IPS-NIHi7 (cell line): ENCODE measurements around the gene SGO1.
"Not testable (repeated sequence)": the region's sequence is repeated elsewhere in the genome, so short reads cannot be mapped to it uniquely, and the experiment has no call there.

Experiments used
- DNase-seq: peaks from one replicate; pipeline ENCODE4 v3.0.0; 2012; ENCODE audit warnings: mixed read lengths; ENCODE audit errors: extremely low spot score

SGO1 gene

GRCh38 chr3:20185679-20186599, at the start of gene SGO1:
TSS of gene SGO1 (minus strand) at chr3:20186206. CDS start at chr3:20184027, 2,179 bp downstream.
- DNase-seq: peak; percentile 98

GRCh38 chr3:20235796-20236195, 49.8 kb upstream of the SGO1 start:
- DNase-seq: no peak

DNA sequence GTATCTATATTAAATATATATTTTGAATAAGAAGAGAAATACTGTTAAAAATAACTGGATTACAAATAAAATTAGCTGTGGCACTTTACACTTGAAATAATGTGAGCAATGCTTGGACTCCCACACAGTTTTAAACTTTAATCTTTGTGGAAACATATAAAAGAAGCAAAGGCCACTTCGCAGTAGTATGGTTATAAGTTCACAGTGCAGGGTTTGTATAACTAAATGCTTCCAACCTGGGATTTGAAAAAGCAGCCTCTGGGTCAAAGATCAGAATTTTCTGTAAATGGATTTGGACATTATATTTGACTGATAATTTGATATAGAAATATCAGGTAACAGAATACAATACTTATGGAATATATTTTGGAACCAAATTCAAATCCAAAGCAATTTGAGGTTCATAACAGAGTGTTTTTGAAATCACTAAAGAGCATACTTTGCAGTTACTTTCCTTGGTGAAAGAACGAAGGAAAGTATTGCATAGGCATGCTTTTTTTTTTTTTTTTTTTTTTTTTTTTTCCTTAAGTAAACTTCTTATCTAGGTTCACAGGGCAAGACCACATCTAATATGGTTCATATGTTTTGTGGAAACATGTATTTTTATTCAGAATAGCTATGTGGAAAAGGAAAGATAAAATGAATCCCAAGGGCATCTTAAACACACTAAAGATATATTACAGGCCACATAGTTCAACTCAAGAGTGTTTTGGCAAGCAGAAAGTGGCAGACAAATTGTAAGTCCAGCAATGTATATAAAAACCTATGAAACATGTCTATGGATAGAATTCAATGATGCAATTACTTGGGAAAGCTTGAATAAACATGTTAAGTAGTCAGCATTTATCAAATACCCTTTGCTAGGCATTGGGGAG, 47.1 kb upstream of the SGO1 start:
- no peak for DNase-seq

DNA sequence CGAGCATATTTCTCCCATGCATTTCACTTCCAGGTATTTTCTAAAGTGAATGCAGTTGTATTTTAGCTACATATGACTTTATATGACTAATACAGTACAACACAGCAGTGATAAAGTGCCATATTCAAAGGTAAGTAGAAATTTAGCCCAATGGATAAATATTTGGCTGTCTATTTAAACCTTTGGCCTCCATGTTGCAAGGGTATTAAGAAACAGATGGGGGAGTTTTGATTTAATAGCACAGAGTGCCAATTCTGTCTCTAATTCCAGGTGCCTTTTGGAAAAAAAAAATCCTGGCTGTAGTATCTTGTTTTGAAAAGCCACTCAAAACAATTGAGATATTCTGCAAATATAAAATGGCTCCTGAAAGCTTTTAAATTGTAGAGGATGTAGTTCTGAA, 44.9 kb upstream of the SGO1 start:
- DNase-seq: no peak

- DNase-seq: peak; percentile 22
Measured at GRCh38 chr3:20225769-20226168, 39.8 kb upstream of the SGO1 start.

DNA sequence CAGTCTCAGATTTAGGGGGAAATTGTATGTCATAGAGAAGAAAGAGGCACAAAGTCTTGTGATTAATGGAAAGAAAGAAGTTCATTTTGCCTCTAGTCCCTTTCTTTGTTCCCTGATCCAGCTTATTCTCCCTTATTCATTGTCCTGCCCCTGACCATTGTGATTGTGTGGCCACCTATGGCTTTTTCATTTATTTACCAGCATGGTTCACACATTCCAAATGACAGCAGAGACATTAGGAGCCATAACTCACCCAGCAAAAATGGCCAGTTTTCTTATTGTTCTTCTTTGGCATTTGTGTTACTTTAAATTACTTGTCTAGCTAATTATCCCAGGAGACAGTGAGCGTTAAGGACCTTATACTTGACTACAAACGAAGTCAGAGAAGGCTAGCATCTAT, 36.3 kb upstream of the SGO1 start:
- no peak for DNase-seq

GRCh38 chr3:20218215-20218614, 32.2 kb upstream of the SGO1 start:
- no peak for DNase-seq

DNA sequence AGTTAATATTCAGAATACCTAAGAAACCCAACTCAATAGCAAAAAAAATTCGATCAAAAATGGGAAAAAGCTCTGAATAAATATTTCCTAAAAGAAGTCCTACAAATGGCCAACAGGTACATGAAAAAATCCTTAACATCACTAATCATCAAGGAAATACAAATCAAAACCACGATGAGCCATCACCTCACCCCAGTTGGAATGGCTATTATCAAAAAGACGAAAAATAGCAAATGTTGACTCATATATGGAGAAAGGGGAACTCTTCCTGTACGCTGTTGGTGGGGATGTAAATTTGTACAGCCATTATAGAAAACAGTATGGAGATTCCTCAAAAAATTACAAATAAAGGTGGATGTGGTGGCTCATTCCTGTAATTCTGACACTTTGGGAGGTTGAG, 29.6 kb upstream of the SGO1 start:
- DNase-seq: no peak

- DNase-seq: not testable (repeated sequence)
Measured at GRCh38 chr3:20213491-20213890, 27.5 kb upstream of the SGO1 start.

GRCh38 chr3:20207945-20208344, 21.9 kb upstream of the SGO1 start:
- not testable (repeated sequence) for DNase-seq

- not testable (repeated sequence) for DNase-seq
Measured at GRCh38 chr3:20205898-20206297, 19.9 kb upstream of the SGO1 start.

DNA sequence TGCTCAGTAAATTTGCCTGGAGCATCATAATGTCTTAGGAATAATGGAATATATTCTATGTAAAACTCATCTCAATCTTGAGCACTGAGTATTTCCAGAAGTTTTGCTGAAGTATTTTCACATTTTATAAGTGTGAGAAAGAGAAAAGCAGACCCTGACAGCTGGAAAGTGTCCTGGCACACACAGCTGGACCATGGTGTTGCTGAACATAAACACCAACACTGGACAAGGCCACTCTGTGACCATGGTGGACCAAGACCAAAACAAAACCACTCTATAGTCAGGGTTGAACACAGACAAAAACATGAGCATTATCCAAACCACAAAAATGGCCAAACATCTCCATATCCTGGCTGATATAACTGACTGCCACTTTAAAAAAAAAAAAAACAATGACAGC, 15.1 kb upstream of the SGO1 start:
- DNase-seq: no peak

DNA sequence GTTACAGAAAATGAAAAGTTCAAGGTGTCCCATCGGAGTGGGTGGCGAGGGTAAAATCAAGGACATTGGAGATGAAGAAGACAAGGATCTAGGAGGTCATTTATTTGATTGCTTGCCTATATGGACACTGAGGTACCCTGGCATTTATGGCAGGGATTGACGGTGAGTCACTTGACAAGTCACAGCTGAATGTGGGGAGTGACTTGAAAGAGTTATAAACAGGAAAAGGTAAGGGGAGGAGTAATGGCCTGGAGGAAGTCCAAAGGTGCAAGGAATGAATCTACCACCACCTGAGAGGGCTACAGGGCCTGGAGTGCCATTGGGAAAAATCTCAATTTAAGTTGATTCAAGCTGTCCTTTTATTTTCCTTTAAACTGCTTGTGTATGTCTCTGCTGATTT, 11.8 kb upstream of the SGO1 start:
- DNase-seq: no peak

- DNase-seq: no peak
Measured at GRCh38 chr3:20194793-20195460, 8.9 kb upstream of the SGO1 start.

GRCh38 chr3:20190991-20191390, 5.0 kb upstream of the SGO1 start:
- peak; percentile 18 for DNase-seq

GRCh38 chr3:20186600-20187004, 596 bp upstream of the SGO1 start:
- peak; percentile 12 for DNase-seq

GRCh38 chr3:20185331-20185678, 701 bp downstream of the SGO1 start:
- peak; percentile 14 for DNase-seq

DNA sequence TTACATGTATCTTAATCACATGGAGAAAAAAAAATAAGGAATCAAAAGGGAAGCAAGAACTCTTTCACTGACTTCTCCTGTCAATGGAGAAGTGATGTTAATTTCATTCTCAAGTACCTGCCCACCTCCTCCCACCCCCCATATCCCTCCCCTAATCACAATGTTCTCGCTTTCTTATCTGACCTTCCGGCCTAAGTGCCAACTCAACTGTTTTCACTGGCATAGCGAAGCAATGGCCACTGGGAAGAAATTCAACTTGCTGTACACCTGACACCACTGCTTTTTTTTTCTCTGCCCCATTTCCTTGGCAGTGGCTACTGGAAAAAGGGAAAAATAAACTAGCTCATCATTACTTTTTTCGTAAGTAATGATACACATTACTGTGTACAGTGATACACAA, 3.8 kb downstream of the SGO1 start:
- DNase-seq: no peak

DNA sequence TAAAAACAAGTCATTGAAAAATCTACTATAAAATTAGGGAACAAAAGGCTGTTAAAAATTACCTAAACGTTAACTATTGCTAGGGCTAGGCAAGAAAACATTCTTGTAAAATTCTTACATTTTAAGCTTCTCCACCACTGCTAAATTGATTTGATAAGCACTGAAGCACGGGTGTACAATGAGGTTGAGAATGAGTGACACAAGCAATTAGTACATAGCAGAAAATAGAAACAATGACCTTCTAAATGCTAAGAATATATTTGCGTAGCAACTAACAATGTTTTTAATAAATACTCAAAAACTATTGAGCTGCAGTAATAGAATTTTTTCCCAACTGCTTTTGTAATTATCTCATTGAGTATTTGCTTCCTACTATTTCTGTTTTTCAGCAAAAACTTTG, 4.7 kb downstream of the SGO1 start:
- DNase-seq: no peak

DNA sequence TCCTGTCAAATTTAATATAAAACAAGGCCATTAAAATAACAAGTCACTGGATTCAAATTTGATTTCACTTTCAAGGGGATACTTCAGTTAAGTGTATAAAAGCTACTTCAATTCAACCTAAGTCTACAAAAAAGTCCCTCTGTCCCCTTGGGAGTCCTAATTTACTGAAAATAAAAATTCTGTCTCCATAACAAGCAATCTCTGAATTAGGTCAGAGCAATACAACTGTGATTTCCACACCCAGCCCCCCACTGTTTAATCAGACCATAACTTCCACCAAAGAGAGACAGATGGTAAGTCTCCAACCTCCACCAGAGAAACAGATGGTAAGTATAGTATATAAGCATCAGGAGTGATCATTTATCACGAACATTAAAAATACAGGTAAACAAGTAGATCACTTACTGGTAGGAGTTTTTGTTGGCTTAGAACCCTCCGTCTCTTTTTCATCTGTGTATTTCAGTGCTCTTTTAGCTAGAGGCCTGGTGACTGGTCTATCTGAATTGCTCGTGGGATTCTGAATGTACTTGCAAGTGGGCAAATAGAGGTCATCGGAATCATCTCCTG, 12.1 kb downstream of the SGO1 start:
- no peak for DNase-seq

GRCh38 chr3:20161714-20162113, 24.3 kb downstream of the SGO1 start:
- no peak for DNase-seq

- no peak for DNase-seq
Measured at GRCh38 chr3:20160230-20160629, 25.8 kb downstream of the SGO1 start.
